ENCODE measurements around the gene PRDX6. TPM values are rescaled to one million over a fixed set of nuclear protein-coding genes. Genes with fewer than 3 reads are reported as not detected.

PRDX6 gene
- total RNA-seq, 1 experiment from 2014 or later, result 533 TPM

- TF ChIP-seq CTCF (conservative IDR thresholded peaks at IDR 0.05), result no peak
- Mint-ChIP-seq H3K27ac (peak overlapping the region; percentile 63 to 87 (median 74); a peak in 4 of 7 replicates), H3K4me3 (no peak overlapping the region), H3K9me3 (no peaks in the 10 kb centered on the region), H3K36me3 (ENCODE audit: insufficient read depth in 1 of 3, low read depth in 3 of 3) (no peaks in the 10 kb centered on the region; a peak in 1 of 7 replicates), H3K4me1 (peaks cover 20 to 21% of the 10 kb centered on the region in 2 experiments), H3K27me3 (ENCODE audit: low read depth) (no peaks in the 10 kb centered on the region)
- Histone ChIP-seq H3K4me1 (ENCODE audit: insufficient read depth, low read length) (peaks cover 4% of the 10 kb centered on the region; the same call in 1 of the 2 replicates), H4K8ac (replicated peaks; ENCODE audit: insufficient read length, low read depth, low read length) (no peak overlapping the region), H3K18ac (ENCODE audit: insufficient read length, low read depth, low read length) (no peak overlapping the region), H3K9ac (ENCODE audit: extremely low read depth, insufficient read length, low read length) (no peak overlapping the region), H2BK15ac (ENCODE audit: low read depth, low read length) (no peak overlapping the region), H2BK120ac (ENCODE audit: low read depth, low read length, poor library complexity, severe bottlenecking) (no peak overlapping the region), H4K20me1 (ENCODE audit: control insufficient read depth, insufficient read depth, insufficient read length) (no peaks in the 10 kb centered on the region), H3T11ph (ENCODE audit: low read length) (no peak overlapping the region), H2BK12ac (ENCODE audit: insufficient read length, low read depth, low read length) (no peak overlapping the region), H3K27ac (ENCODE audit: insufficient read length, low read depth, low read length) (no peak overlapping the region), H3K4ac (ENCODE audit: low read depth, low read length) (no peak overlapping the region), H3K14ac (ENCODE audit: insufficient read depth, low read length) (no peak overlapping the region), H3K4me2 (ENCODE audit: insufficient read depth, insufficient read length, low read length) (no peak overlapping the region), H3K9me3 (ENCODE audit: control insufficient read depth, low read depth, low read length) (no peaks in the 10 kb centered on the region), H2AFZ (ENCODE audit: low read length) (no peak overlapping the region), H3K27me3 (ENCODE audit: insufficient read depth, low read length) (no peaks in the 10 kb centered on the region), H3K23ac (ENCODE audit: insufficient read length, low read depth, low read length) (no peak overlapping the region), H3K79me2 (ENCODE audit: insufficient read depth, low read length) (no peaks in the 10 kb centered on the region), H2AK5ac (ENCODE audit: insufficient read length, low read length) (no peak overlapping the region), H2BK5ac (ENCODE audit: insufficient read length, low read length) (no peak overlapping the region), H3K23me2 (ENCODE audit: insufficient read length, low read depth, low read length, poor library complexity, severe bottlenecking) (no peaks in the 10 kb centered on the region), H3K56ac (ENCODE audit: insufficient read length, low read depth, low read length) (no peak overlapping the region), H4K5ac (ENCODE audit: insufficient read length, low read depth, low read length) (no peak overlapping the region), H2BK20ac (ENCODE audit: low read depth, low read length, poor library complexity, severe bottlenecking) (no peak overlapping the region), H3K79me1 (ENCODE audit: insufficient read depth, low read depth, low read length, poor library complexity, severe bottlenecking) (no peaks in the 10 kb centered on the region), H4K91ac (ENCODE audit: insufficient read length, low read depth, low read length) (no peak overlapping the region)
- DNase-seq, result no peak
- WGBS (ENCODE audit: extremely low coverage, insufficient read length, low lambda C conversion rate), result no CpG with 5 or more reads among the region's 3 CpGs
These were observed 30.2 kb downstream of the PRDX6 start for GRCh38 chr1:173507205-173507846.
